SK-N-SH (cell line): ENCODE data around the gene ELP4. TPM values are rescaled to one million over a fixed set of nuclear protein-coding genes. Genes with fewer than 3 reads are reported as not detected.

Experiments
- CTCF ChIA-PET: fragments of 300-600, 350-600 bp; formaldehyde crosslinking; extraction: SDS; loops from one replicate; lab custom pipeline; 2021; lab: Yijun Ruan, JAX
- POLR2A ChIA-PET: fragments of 350-600 bp; sonication (Branson Sonifier 250); formaldehyde crosslinking; extraction: SDS; loops from one replicate; lab custom pipeline; 2020; ENCODE audit warnings: antibody characterized with exemption, inconsistent platforms; lab: Yijun Ruan, JAX
- DNase-seq: peaks from one replicate; pipeline ENCODE4 v3.0.0; 2012
- H2AFZ ChIP-seq: fragments of 200-600 bp; sonication (generic); 2 replicates; pipeline ENCODE4 v1.8.1; 2016; ENCODE audit warnings: antibody characterized with exemption, mild to moderate bottlenecking, low read depth
- H3F3A ChIP-seq: fragments of 200-600 bp; sonication (generic); replicated peaks from 2 replicates; pipeline ENCODE3; 2016; ENCODE audit warnings: antibody characterized with exemption, mild to moderate bottlenecking; ENCODE audit not compliant: insufficient read depth
- H3K27ac ChIP-seq, 2 experiments: fragments of 200-500 bp in 1 of 2; fragments of 200-600 bp in 1 of 2; sonication (Bioruptor generic) in 1 of 2; sonication (generic), shearing (Covaris generic) in 1 of 2; 2 replicates each; pipeline versions ENCODE4 v1.5.1 to v1.6.1; 2014 to 2016; ENCODE audit warnings: low read depth in 2 of 2, inconsistent platforms in 1 of 2, low read length in 1 of 2, mild to moderate bottlenecking in 1 of 2, mixed read lengths in 1 of 2
- H3K27me3 ChIP-seq: fragments of 200-600 bp; sonication (generic), shearing (Covaris generic); 2 replicates; pipeline ENCODE4 v1.6.1; 2016; ENCODE audit warnings: mixed run types; ENCODE audit not compliant: insufficient read depth
- H3K36me3 ChIP-seq, 2 experiments: fragments of 200-500 bp in 1 of 2; fragments of 200-600 bp in 1 of 2; sonication (Bioruptor generic) in 1 of 2; sonication (generic) in 1 of 2; replicated peaks in 1 of 2; 2 replicates each; pipeline versions ENCODE3 to v1.5.1; 2014 to 2016; ENCODE audit warnings: low read length in 1 of 2, mild to moderate bottlenecking in 1 of 2; ENCODE audit not compliant: insufficient read depth in 2 of 2, control insufficient read depth in 1 of 2
- H3K4me1 ChIP-seq, 2 experiments: fragments of 200-500 bp in 1 of 2; fragments of 200-600 bp in 1 of 2; sonication (Bioruptor generic) in 1 of 2; sonication (generic), shearing (Covaris generic) in 1 of 2; 2 replicates each; pipeline versions ENCODE4 v1.5.1 to v1.6.1; 2014 to 2016; ENCODE audit warnings: low read depth in 1 of 2, low read length in 1 of 2, mixed run types in 1 of 2; ENCODE audit not compliant: insufficient read depth in 2 of 2, control insufficient read depth in 1 of 2
- H3K4me2 ChIP-seq: fragments of 200-600 bp; sonication (generic), shearing (Covaris generic); 2 replicates; pipeline ENCODE4 v1.6.1; 2017; ENCODE audit warnings: mixed run types
- H3K4me3 ChIP-seq, 2 experiments: fragments of 200-500 bp in 1 of 2; fragments of 200-600 bp in 1 of 2; sonication (Bioruptor generic) in 1 of 2; sonication (generic), shearing (Covaris generic) in 1 of 2; 2 replicates each; pipeline versions ENCODE4 v1.5.1 to v1.8.1; 2014 to 2016; ENCODE audit warnings: low read depth in 2 of 2, inconsistent platforms in 1 of 2, low read length in 1 of 2, mild to moderate bottlenecking in 1 of 2, mixed read lengths in 1 of 2, moderate library complexity in 1 of 2
- H3K79me2 ChIP-seq: fragments of 200-600 bp; sonication (generic); 2 replicates; pipeline ENCODE4 v1.8.1; 2017; ENCODE audit warnings: mild to moderate bottlenecking; ENCODE audit not compliant: insufficient read depth
- H3K9ac ChIP-seq: fragments of 200-600 bp; sonication (generic); 2 replicates; pipeline ENCODE4 v1.6.1; 2017; ENCODE audit warnings: mixed run types
- H3K9me2 ChIP-seq: fragments of 200-600 bp; sonication (generic); 2 replicates; pipeline ENCODE4 v1.6.1; 2017; ENCODE audit warnings: mixed run types
- H3K9me3 ChIP-seq: fragments of 200-600 bp; sonication (generic); 2 replicates; pipeline ENCODE4 v1.6.1; 2017; ENCODE audit warnings: mixed run types, mild to moderate bottlenecking, moderate library complexity
- H4K20me1 ChIP-seq: fragments of 200-600 bp; sonication (generic); 2 replicates; pipeline ENCODE4 v1.6.1; 2017; ENCODE audit warnings: mild to moderate bottlenecking, mixed run types; ENCODE audit not compliant: insufficient read depth
- ELF1 ChIP-seq: IDR thresholded peaks from 2 replicates; pipeline ENCODE4 v1.4.0; 2012
- FOSL2 ChIP-seq: IDR thresholded peaks from 2 replicates; pipeline ENCODE4 v1.4.0; 2012; ENCODE audit warnings: low read depth, mild to moderate bottlenecking, moderate library complexity, borderline replicate concordance
- GATA2 ChIP-seq: sonication (generic); formaldehyde crosslinking; IDR thresholded peaks from 2 replicates; pipeline ENCODE4 v1.5.0; 2020; ENCODE audit warnings: mild to moderate bottlenecking, missing genetic modification reagents
- JUND ChIP-seq: IDR thresholded peaks from 2 replicates; pipeline ENCODE4 v1.4.0; 2012
- MEF2A ChIP-seq: IDR thresholded peaks from 2 replicates; pipeline ENCODE4 v1.4.0; 2012; ENCODE audit warnings: low read depth, borderline replicate concordance
- MXI1 ChIP-seq: IDR thresholded peaks from 2 replicates; pipeline ENCODE4 v1.6.1; 2012; ENCODE audit warnings: mild to moderate bottlenecking, low read depth, low read length, improper control_type of control experiment
- NFIC ChIP-seq: IDR thresholded peaks from 2 replicates; pipeline ENCODE4 v1.4.0; 2012; ENCODE audit warnings: borderline replicate concordance
- NRF1 ChIP-seq: IDR thresholded peaks from 2 replicates; pipeline ENCODE4 v1.6.1; 2012; ENCODE audit warnings: low read depth, mild to moderate bottlenecking, low read length
- PBX3 ChIP-seq: IDR thresholded peaks from 2 replicates; pipeline ENCODE4; 2012
- POLR2AphosphoS5 ChIP-seq: IDR thresholded peaks from 2 replicates; pipeline ENCODE4 v1.6.1; 2012; ENCODE audit warnings: low read depth, low read length
- RAD21 ChIP-seq: IDR thresholded peaks from 2 replicates; pipeline ENCODE4 v1.6.1; 2012; ENCODE audit warnings: mild to moderate bottlenecking, low read length
- REST ChIP-seq: IDR thresholded peaks from 2 replicates; pipeline ENCODE4 v1.6.1; 2012; ENCODE audit warnings: mild to moderate bottlenecking, low read depth, low read length, moderate library complexity
- RFX5 ChIP-seq: IDR thresholded peaks from 2 replicates; pipeline ENCODE4 v1.6.1; 2012; ENCODE audit warnings: mild to moderate bottlenecking, improper control_type of control experiment, low read length
- RXRA ChIP-seq: IDR thresholded peaks from 2 replicates; pipeline ENCODE4 v1.4.0; 2012; ENCODE audit warnings: low read depth, mild to moderate bottlenecking, borderline replicate concordance
- TCF12 ChIP-seq: IDR thresholded peaks from 2 replicates; pipeline ENCODE4 v1.4.0; 2012
- TEAD4 ChIP-seq: IDR thresholded peaks from 2 replicates; pipeline ENCODE4 v1.4.0; 2012; ENCODE audit warnings: mild to moderate bottlenecking, borderline replicate concordance; ENCODE audit not compliant: insufficient read depth
- USF1 ChIP-seq: IDR thresholded peaks from 2 replicates; pipeline ENCODE4 v1.4.0; 2012; ENCODE audit warnings: low read depth, borderline replicate concordance
- USF2 ChIP-seq: fragments of 150-350 bp; IDR thresholded peaks from 2 replicates; pipeline ENCODE4 v1.6.1; 2017; ENCODE audit warnings: antibody characterized with exemption, low read length, low read depth, borderline replicate concordance
- ZBTB33 ChIP-seq: IDR thresholded peaks from 2 replicates; pipeline ENCODE4 v1.4.0; 2012; ENCODE audit warnings: low read depth, borderline replicate concordance
- WGBS: methylation state at CpG from one replicate; pipeline ENCODE4 v1.1.6; 2017; ENCODE audit warnings: low lambda C conversion rate; 5-methylcytosine and 5-hydroxymethylcytosine counted together
- polyA plus RNA-seq, 3 experiments: library from polyadenylated mRNA; depleted of rRNA; stranded (reverse); fragments of >200 nt; gene quantifications; 2 replicates each; pipeline ENCODE4 v1.2.3, GENCODE V29; 2012

Gene ELP4
- polyA plus RNA-seq, 1 of the 3 experiments (the other 2 are of a cell fraction): 7.0 TPM

- H3K9me3 ChIP-seq: no peaks in the 10 kb centered on the region
- ChIA-PET CTCF (interaction anchor here (0.8 kb wide), 1 partner anchor 407 kb away, joined by 3 read pairs; no protein-coding TSS in a partner anchor), POLR2A (no interaction called here)
- H3K27ac ChIP-seq: no peak overlapping the region
- no peaks in the 10 kb centered on the region for H3K9me2 ChIP-seq
- H3F3A ChIP-seq: no peaks in the 10 kb centered on the region
- H3K79me2 ChIP-seq: no peaks in the 10 kb centered on the region
- no peaks in the 10 kb centered on the region for H4K20me1 ChIP-seq
- no peaks in the 10 kb centered on the region for H3K27me3 ChIP-seq
- 75% methylated on average over 9 of the region's 9 CpGs for WGBS
- no peak overlapping the region for H3K4me3 ChIP-seq
- no peak overlapping the region for H3K9ac ChIP-seq
- DNase-seq: no peak
- TF ChIP-seq USF2: no peak
- no peak for TF ChIP-seq TEAD4
- TF ChIP-seq REST: no peak
- TF ChIP-seq GATA2 (CRISPR knock-in tag): no peak
- no peak for TF ChIP-seq ELF1
- no peak for TF ChIP-seq POLR2AphosphoS5
- TF ChIP-seq NRF1: no peak
- no peak for TF ChIP-seq MXI1
- TF ChIP-seq PBX3: no peak
- no peak for TF ChIP-seq FOSL2
- no peak for TF ChIP-seq MEF2A
- no peak for TF ChIP-seq USF1
- no peak for TF ChIP-seq JUND
- TF ChIP-seq TCF12: no peak
- no peak for TF ChIP-seq RFX5
- no peak for TF ChIP-seq NFIC
- TF ChIP-seq ZBTB33: no peak
- no peak for TF ChIP-seq RAD21
- no peak for TF ChIP-seq RXRA
- TF ChIP-seq, all 33 proteins: peak for 0
- Histone ChIP-seq H3K4me1 (peaks cover 0 to 23% of the 10 kb centered on the region in 2 experiments; a peak in 1 of 4 replicates), H2AFZ (no peak overlapping the region), H3K36me3 (no peaks in the 10 kb centered on the region), H3K4me2 (no peak overlapping the region)
Observed at GRCh38 chr11:31768749-31769640, 259.4 kb downstream of the ELP4 start.
